ENCODE data around the gene SPATA22.

DNA sequence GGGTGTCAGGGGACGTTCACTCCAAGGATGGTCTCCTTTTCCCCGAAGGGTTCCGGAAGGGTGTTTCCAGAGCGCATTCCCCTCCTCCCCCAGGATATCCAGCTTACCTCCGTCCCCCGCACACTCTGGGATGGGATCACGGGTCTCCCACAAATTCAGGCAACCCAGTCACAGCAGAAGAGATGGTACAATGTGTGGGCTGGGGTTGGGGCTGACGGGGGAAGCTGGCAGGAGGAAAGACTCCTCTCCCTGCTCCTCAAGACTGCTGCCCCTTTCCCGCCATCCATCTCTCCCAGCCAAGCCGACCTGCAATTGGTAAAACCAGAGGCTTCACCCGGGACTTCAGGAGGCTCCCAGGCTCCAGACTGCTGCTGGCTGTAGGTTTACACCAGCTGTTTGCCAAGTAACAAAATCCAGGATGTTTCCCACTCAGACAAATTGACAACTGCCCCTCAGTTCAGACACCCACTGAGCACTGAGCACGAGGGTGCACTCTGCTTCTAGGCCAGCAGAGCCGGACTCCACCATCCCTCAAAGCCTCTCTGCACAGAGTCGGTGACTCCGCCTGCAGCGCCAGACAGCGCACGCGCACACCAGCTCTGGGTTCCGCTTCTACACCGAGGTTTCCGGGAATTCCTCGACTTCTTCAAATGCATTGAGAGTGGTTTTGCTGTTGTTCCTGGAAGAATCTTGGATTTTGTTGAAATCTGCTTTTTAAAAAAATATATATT is 41.9 kb upstream of the SPATA22 start:
- no peak for TF ChIP-seq EP300 (IDR thresholded peaks at IDR 0.05)
- TF ChIP-seq POLR2AphosphoS5 (IDR thresholded peaks at IDR 0.05): no peak
